SK-N-DZ (cell line): ENCODE measurements around the gene GH2.

Source experiments
- DNase-seq: peaks from one replicate; pipeline ENCODE4 v3.0.0-alpha.2; 2015; ENCODE audit warnings: low spot score

Gene GH2

DNA sequence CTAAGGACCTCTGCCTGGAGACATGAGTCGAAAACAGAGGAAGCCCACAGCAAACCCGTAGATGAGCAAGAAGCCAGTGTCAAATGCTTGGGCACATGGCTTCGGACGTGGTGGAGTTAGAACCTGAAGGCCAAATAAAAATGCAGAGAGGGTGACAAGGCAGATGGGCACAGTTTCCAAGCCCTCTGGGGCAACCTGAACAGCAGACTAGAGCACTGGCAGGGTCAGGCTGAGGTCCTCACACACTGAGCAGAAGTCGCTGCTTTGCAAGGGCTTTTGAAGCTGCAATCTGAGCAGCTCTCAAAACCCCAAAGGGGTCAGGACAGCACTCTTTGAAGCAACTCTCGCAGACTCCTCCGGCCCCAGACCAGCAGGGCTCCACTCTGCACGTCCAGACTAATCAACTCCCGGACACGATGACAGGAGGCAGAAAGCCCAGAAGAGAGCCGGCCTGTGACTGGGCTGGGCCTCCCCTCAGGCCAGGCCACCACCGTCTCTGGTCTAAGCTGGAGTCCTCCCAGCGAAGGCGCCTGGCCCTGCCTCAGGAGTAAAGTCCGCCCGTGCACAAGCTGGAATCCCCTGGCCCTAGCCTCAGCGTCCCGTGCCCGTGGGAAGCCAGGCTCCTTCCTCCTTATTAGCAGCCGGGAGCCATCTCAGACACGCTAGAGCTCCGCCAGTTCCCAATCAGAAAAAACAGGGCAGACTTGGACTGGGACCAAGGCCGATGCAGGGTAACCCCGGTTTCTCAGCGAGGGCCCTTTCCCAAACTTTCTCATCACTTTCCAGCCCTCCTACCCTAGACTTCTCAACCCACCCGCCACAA, 40.2 kb downstream of the GH2 start:
- DNase-seq: peak; percentile 94

DNA sequence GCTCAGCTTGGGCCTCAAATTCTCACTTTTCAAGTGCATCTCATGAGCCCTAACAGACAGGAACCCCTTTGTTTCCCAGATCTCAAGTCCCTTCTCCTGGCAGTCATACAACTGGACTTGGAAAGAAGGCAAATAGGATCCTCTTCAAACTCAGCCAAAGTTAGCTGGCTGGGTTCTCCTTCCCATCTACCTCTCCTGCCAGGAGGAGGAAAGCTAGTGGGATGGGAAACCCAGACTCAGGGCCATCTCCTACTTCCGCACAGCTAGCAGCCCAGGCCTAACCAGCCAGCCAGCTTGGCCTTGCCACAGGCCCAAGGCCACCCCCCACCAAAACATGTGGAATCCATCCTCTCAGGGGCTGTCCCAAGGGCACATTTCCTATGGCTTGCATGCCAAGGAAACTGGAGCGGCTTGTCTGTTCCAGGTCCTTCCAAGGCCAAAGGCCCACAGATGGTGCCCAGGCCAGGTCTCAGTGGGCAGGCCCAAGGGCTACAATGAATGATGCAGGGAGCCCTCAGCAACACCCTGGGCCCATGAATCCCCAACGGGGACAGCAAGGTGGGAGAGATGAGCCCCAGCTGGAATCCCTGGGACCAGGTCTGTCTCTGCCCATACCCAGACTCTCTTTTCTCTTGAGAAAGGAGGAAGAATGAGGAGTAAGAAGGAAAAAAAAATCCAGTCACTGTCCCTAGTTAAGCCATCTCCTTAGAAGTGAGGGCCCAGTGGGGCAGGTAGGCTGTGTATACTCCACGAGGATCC, 41.0 kb downstream of the GH2 start:
- no peak for DNase-seq

GRCh38 chr17:63838631-63839171, 43.0 kb downstream of the GH2 start:
- DNase-seq: no peak

DNA sequence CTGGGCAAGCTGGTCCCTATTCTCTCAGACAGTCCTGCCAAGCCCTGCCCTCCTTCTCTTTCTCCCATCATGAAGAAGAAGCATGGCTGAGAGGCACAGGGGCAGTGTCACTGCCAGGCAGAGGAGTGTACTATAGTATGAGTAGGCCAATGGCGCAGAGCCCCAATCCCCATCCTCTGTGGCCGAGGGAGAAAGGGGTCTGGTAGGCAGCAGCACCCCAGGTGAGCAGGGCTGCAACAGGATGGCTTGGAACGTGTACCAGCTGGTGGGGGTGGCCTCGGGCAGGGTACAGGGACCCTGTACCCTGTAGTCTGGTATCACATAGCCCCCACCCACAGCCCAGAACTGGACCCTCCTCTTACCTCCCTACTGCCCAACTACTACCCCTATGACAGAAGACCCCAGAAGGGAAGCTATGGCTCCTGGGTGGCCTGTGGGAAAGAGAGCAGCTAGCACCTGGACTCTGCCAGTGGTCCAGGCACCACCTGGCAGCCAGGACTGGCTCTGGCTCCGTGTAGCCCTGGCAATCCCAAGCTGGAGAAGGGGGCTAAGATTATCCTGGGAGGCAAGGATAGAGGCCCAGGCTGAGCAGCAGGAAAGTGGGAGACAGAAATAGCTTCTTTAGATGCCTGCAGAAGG, 43.7 kb downstream of the GH2 start:
- DNase-seq: no peak

DNA sequence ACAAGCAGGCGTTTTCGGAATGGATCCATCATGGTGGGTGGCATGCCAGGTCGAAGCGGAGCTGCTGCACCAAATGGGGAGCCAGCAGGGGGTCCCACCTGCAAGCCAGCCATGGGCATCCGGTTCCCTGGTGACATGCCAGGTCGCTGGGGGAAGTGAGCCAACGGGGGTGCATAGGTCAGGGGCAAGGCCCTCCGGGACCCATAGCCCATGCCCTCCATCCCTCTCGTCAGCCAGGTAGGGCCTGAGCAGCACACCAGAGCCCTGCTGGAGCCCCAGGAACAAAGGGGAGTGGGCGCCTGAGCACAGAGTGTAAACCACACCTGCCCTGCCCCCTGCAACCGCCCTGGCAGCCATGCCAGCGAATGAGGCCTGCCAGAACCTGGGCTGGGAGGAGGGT, 44.3 kb downstream of the GH2 start:
- no peak for DNase-seq

DNA sequence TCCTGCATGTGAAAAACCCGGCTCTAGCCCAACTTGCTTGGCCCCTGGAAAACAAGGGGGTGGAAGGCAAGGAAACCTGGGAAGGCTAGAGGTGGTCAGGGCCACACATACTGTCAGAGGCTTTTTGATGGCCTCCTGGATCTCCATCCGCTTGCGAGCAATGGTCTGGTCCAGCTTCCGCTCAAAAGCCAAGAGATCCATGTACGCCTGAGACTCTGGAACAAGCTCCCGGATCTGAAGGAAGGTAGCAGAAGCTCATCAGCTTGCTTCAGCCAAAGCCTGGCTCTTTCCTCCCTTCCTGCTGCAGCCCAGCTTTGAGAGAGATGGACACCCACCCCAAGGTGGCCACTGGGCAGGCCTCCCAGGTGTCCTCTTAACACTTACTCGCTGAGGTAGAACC, 44.9 kb downstream of the GH2 start:
- DNase-seq: no peak

DNA sequence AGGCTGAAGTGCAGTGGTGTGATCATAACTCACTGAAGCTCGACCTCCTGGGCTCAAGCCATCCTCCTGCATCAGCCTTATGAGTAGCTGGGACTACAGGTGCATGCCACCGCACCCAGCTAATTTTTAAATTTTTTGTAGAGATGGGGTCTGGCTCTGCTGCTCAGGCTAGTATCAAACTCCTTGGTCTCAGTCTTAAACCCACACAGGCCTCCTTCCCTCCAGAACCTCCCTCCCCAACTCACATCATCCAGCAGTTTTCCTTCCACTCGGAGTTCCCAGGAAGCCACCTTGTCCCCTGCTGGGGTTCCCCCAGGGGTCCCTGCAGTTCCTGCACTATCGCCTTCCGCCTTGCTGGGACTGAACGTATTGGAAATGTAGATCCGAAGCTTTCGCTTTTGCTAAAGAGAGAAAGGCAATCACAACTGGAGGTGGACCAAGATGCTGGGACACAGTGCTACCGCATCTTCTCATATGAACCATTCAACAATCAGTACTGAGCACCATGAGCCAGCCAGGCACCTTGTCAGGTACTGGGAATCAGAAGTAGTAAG, 46.5 kb downstream of the GH2 start:
- DNase-seq: no peak

DNA sequence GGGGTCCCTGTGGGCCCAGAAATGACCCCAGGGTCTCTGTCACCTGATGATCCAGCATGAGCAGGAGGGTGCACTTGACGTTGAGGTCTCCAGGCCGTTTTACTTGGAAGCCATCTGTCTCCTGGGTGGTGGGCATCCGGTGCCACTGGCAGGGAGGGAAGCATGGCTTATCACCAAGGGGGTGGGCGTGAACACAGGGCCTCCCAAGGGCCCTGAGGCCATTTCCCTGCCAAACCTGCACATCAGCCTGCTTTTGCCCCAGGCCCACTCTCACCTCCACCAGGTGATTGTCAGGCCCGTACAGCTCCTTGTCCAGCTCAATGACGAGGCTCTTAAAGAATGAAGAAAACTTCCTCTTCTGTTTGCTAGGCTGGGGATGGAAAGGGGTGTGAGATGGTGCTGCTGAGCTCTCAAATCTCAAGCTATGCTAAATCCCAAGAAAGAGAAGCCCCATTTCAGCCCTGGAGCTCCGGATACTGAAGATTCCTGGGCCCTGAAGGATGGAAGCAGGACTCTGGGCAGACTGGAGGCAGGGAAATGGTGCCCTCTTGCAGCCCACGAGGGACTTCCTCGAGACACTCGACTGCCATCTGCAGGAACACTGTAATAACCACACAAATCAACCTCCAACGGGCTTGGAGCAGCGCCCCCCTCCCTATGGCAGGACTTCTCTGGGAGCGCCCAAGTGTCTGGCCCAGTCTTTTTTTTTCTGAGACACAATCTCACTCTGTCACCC, 47.1 kb downstream of the GH2 start:
- peak; percentile 91 for DNase-seq

- no peak for DNase-seq
Measured at GRCh38 chr17:63833741-63834373, 47.9 kb downstream of the GH2 start.

GRCh38 chr17:63833026-63833740, 48.6 kb downstream of the GH2 start:
- DNase-seq: no peak

DNA sequence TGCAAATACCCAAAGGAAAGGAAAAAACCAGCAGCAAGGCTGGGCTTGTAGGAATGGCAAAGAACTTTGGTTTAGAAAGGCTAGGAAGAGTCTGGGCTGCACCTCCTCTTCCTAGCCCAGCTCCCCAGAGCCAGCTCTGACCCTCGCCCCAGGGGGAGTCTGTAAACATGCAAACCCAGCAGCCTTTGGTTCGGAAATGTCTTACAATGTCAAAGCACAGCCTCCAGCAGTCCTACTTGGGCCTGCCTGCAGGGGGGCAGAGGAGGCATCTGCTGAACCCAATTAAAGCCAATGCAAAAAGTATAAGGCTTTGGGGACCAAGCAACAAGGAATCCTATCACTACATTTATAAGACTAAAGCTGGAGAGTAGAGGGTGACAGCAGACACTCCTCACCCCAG, 49.3 kb downstream of the GH2 start:
- DNase-seq: no peak

DNA sequence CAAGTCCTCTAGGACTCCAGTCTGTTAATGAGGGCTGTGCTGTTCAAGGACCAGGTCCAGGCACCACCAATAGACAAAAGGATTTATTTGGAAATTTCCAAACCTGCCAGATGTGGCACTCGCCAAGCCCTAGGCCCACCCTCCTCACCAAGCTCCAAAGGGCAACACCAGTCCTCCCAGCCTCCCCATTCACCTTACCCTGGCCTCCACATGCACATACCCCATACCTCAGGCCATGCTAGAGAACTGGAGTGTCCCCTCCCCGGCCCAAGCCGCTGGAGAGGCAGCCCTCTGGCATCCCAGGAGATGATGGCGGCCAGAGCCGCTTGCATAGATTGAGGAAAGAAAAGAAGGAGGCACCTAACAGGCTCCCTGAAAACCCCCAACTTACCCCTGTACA, 49.7 kb downstream of the GH2 start:
- DNase-seq: no peak

DNA sequence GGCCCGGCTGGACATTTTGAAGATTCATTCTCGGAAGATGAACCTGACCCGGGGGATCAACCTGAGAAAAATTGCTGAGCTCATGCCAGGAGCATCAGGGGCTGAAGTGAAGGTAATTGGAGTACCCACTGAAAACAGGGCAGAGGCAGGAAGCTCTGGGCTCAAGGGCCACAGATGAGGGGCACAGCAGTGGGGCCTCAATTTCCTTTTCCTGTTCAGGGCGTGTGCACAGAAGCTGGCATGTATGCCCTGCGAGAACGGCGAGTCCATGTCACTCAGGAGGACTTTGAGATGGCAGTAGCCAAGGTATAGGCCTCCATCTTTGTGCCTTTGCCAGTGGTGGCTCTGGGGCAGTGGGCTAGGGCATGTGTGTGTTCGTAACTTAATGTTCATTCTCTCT, 50.2 kb downstream of the GH2 start:
- no peak for DNase-seq

GRCh38 chr17:63830904-63831491, 50.7 kb downstream of the GH2 start:
- DNase-seq: no peak

DNA sequence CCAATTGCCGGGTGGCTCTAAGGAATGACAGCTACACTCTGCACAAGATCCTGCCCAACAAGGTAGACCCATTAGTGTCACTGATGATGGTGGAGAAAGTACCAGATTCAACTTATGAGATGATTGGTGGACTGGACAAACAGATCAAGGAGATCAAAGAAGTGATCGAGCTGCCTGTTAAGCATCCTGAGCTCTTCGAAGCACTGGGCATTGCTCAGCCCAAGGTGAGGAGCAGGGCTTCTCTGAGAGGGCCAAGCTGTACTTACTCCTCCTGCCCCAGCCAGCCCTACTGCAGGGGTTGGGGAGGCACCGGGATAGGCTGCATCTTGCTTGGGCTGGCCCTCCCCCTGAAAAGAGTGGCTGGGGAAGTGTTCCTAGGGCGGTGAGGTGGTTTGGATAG, 51.5 kb downstream of the GH2 start:
- DNase-seq: no peak
